ENCODE data around the gene C17orf114.
"Not testable (repeated sequence)": the region's sequence is repeated elsewhere in the genome, so short reads cannot be mapped to it uniquely, and the experiment has no call there.

Gene C17orf114

GRCh38 chr17:4836221-4836620 is 34.1 kb upstream of the C17orf114 start:
- H3K4me3 ChIP-seq, result no peak overlapping the region
- H3K27me3 ChIP-seq, result no peaks in the 10 kb centered on the region
- peak overlapping the region; percentile 23 to 51 for H3K27ac ChIP-seq
- intact Hi-C loops (cut with DNase I; ENCODE audit: low total_unique reads), result no loop called here
- TF ChIP-seq POLR2A (IDR thresholded peaks at IDR 0.05) (no peak), CTCF (IDR thresholded peaks at IDR 0.05) (no peak)
- H3K36me3 ChIP-seq (ENCODE audit: low read depth, missing control alignments), result no peaks in the 10 kb centered on the region
- 50 to 57% methylated on average over 4 of the region's 4 CpGs for WGBS, 2 donors
- no peaks in the 10 kb centered on the region for H3K9me3 ChIP-seq
- peaks cover 63% of the 10 kb centered on the region for H3K4me1 ChIP-seq
- DNase-seq, result peak; percentile 76

- H3K27ac ChIP-seq, result peak overlapping the region; percentile 91 to 95
- 43 to 45% methylated on average over 4 of the region's 4 CpGs for WGBS, 2 donors
- H3K4me1 ChIP-seq, result peaks cover 51% of the 10 kb centered on the region
- no peak overlapping the region for H3K4me3 ChIP-seq
- H3K36me3 ChIP-seq (ENCODE audit: low read depth, missing control alignments), result no peaks in the 10 kb centered on the region
- H3K27me3 ChIP-seq, result no peaks in the 10 kb centered on the region
- intact Hi-C loops (cut with DNase I; ENCODE audit: low total_unique reads), result no loop called here
- no peak for DNase-seq
- TF ChIP-seq POLR2A (IDR thresholded peaks at IDR 0.05) (no peak), CTCF (IDR thresholded peaks at IDR 0.05) (no peak)
- H3K9me3 ChIP-seq, result no peaks in the 10 kb centered on the region
Measured at GRCh38 chr17:4834681-4835020, 32.5 kb upstream of the C17orf114 start.

GRCh38 chr17:4833941-4834680 is 32.0 kb upstream of the C17orf114 start:
- TF ChIP-seq POLR2A (IDR thresholded peaks at IDR 0.05) (no peak), CTCF (IDR thresholded peaks at IDR 0.05) (no peak)
- Histone ChIP-seq H3K36me3 (ENCODE audit: low read depth, missing control alignments) (no peaks in the 10 kb centered on the region), H3K9me3 (no peaks in the 10 kb centered on the region), H3K27me3 (no peaks in the 10 kb centered on the region), H3K4me3 (peak overlapping the region; percentile 93 to 94), H3K27ac (peak overlapping the region; percentile 91 to 95), H3K4me1 (peaks cover 46% of the 10 kb centered on the region)
- DNase-seq, result peak; percentile 60
- 2 to 3% methylated on average over 15 of the region's 15 CpGs for WGBS, 2 donors
- intact Hi-C loops (cut with DNase I; ENCODE audit: low total_unique reads), result no loop called here

GRCh38 chr17:4833178-4833940 is 31.2 kb upstream of the C17orf114 start, which contains the start of gene MINK1:
MINK1 (plus strand) TSS chr17:4833340; CDS start chr17:4833584, 244 bp downstream.
- intact Hi-C loops (cut with DNase I; ENCODE audit: low total_unique reads), result no loop called here
- peak within 1 kb of the TSS; percentile 93 to 94 for H3K4me3 ChIP-seq
- H3K27ac ChIP-seq, result peak within 1 kb of the TSS; percentile 91 to 95
- H3K9me3 ChIP-seq, result no peaks in the 10 kb centered on the region
- WGBS, 2 donors, result 0% methylated on average over 45 to 85 of the region's 91 CpGs
- DNase-seq, result peak; percentile 91
- no peaks in the 10 kb centered on the region for H3K27me3 ChIP-seq
- H3K36me3 ChIP-seq (ENCODE audit: low read depth, missing control alignments), result no peaks in the 10 kb centered on the region
- TF ChIP-seq POLR2A (IDR thresholded peaks at IDR 0.05) (peak; percentile 45), CTCF (IDR thresholded peaks at IDR 0.05) (no peak)
- peaks cover 38% of the 10 kb centered on the region for H3K4me1 ChIP-seq

- H3K9me3 ChIP-seq; H3K36me3 ChIP-seq (ENCODE audit: low read depth, missing control alignments); H3K27me3 ChIP-seq; intact Hi-C loops (cut with DNase I; ENCODE audit: low total_unique reads); DNase-seq: not testable (repeated sequence)
- WGBS, 2 donors, result 0 to 1% methylated on average over 12 of the region's 17 CpGs
- Histone ChIP-seq H3K4me3 (peak overlapping the region; percentile 93 to 94), H3K27ac (peak overlapping the region; percentile 91 to 95), H3K4me1 (peaks cover 33% of the 10 kb centered on the region)
Measured at GRCh38 chr17:4832829-4833177, 30.7 kb upstream of the C17orf114 start.

Data from testis (tissue), 2 donors.